Measurements from ENCODE around the gene LGI2.
"Not testable (repeated sequence)": the region's sequence is repeated elsewhere in the genome, so short reads cannot be mapped to it uniquely, and the experiment has no call there.

LGI2 gene, protein sequence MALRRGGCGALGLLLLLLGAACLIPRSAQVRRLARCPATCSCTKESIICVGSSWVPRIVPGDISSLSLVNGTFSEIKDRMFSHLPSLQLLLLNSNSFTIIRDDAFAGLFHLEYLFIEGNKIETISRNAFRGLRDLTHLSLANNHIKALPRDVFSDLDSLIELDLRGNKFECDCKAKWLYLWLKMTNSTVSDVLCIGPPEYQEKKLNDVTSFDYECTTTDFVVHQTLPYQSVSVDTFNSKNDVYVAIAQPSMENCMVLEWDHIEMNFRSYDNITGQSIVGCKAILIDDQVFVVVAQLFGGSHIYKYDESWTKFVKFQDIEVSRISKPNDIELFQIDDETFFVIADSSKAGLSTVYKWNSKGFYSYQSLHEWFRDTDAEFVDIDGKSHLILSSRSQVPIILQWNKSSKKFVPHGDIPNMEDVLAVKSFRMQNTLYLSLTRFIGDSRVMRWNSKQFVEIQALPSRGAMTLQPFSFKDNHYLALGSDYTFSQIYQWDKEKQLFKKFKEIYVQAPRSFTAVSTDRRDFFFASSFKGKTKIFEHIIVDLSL
- total RNA-seq = 8.5 to 56.2 (median 20.5) reads per million in 17 experiments

GRCh38 chr4:25030277-25031076, at the start of gene LGI2:
Gene LGI2, minus strand, starts transcription at chr4:25030946. Its CDS starts 253 bp downstream, at chr4:25030693.
- peak in 3 of 4 experiments; percentile 41 to 64 (median 53) for DNase-seq

DNA sequence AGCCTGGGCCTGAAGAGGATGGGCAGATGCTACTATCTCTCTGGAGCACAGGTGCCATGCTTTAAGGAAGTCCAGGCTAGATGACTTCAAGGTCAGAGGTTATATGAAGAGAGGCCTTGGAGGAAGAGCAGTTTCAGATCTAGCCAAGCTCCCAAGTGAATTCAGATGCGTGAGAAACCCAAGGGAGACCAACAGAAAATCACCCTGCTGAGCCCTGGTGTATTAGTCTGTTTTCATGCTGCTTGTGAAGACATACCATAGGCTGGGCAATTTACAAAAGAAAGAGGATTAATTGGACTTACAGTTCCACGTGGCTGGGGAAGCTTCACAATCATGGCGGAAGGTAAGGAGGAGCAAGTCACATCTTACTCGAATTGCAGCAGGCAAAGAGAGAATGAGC, 47.8 kb upstream of the LGI2 start:
- DNase-seq = no peak

DNA sequence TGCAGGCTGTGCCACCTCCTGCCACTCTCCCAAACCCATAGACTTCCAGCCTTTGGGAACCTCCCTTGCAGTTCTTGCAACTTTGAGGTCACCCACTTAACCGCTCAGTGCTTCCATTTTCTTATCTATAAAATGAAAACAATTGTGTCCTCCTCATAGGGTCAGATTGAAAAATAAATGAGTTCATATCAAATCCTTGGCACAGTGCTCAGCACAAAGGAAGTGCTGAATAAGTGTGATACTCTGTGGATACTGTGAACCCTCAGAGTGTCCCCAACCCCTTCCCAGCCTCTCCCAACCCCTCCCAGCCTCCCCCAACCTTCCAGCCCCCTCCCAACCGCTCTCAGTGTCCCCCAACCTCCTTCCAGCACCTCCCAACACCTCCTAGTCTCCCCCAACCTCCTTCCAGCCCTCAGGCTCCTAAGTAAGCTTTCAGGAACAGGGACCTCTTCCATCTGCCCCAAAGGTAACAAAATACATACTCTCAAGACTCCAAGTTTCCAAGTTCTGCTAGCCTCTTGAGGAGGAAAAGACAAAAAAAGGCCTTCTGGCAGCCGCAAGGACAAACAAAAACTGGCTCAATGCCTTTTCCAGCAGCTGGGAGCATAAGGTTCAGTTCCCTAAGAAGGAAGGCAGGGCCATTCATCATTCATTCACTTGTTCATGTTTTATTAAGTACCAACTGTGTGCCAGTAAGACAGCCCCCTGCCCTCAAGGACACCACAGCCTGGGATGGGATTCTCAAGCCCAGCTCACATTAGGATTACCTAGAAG, 46.1 kb upstream of the LGI2 start:
- DNase-seq = no peak

- DNase-seq = no peak
Measured at GRCh38 chr4:25075851-25076250, 45.1 kb upstream of the LGI2 start.

DNA sequence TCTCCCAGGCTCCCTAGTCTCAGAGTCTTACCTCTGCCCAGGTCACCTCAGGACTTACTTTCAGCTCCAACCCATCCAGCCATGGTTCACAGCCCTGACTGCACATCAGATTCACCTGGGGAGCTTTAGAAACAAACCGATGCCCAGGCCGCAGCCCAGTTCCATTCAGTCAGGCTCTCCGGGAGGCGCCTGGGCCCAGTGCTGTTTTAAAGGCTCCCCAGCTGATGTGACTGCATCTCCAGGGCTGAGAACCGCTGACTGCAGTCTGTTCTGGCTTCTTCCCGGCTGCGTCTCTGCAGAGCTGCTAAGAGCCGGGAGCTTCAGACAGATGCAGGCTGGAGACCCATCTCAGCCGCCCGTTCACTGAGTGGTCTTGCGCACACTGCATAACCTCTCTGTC, 44.4 kb upstream of the LGI2 start:
- DNase-seq = no peak

DNA sequence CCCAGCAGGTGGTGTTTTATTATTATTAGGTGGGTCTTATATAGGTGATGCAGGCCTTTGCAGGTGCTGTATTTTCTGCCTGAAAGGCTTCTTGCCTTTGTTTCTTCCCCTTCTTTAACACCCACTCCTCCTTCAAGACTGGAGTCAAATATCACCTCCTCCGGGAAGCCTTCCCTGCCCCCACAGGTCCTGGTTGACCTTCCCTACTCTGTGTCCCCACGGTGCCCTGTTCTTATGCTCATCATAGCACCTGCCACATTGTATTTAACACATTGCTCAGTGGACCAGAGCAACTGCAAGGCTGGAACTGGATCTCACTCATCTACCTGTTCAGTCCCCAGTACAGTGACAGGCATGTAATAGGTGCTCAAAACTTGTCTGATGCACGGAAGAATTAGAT, 39.8 kb upstream of the LGI2 start:
- no peak for DNase-seq

DNA sequence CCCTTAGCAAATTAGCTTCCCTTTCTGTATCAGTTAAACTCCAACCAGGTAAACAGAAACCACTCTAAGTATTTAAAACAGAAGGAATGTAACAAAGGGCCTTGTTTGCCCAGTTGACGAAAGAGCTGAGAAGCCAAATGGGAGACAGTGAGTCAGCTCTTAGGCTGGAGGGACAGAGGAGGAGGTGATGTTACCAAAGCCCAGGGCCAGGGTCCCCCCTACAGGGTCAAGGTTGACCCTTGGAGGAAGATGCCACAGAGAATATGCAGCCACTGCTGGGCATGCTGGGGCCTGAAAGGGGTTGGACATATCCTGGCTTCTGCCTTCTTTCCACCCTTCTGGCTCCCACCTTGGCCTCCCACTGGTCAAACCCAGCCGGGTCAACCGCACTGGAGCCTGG, 38.3 kb upstream of the LGI2 start:
- DNase-seq = no peak

GRCh38 chr4:25068386-25068785, 37.6 kb upstream of the LGI2 start:
- DNase-seq = no peak

GRCh38 chr4:25065932-25066590, 35.3 kb upstream of the LGI2 start:
- DNase-seq = no peak

DNA sequence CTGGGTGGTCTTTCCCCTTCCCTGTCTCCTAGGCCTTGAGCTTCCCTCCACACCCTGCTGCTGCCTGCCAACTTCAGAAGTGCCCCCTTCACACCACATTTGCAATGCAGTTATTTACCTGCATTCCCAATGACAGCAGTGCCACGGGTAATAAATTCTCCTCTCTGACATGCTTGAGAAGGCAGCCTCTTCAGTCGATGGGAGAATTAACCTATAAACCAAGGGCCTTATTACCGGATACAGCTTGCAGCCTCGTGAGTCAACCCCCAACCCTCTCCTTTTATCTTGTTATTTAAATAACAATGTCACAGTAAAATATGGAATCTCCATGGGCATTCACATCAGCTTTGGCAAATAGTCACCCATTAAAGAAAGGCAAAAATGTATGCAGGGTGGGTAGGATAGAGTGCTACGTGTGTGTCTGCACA, 34.7 kb upstream of the LGI2 start:
- DNase-seq = no peak

DNA sequence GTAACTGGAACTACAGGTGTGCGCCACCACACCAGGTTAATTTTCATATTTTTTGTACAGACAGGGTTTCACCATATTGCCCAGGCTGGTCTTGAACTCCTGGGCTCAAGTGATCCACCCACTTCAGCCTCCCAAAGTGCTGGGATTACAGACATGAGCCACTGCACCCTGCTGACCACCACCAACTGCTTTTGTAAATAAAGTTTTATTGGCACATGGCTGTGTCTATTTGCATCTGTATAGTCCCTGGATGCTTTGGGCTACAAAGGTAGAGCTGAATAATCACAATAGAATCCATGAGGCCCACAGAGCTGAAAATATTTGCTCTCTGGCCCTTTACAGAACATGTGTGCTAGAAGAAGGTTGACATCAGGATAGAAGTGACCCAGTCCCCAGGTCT, 33.7 kb upstream of the LGI2 start:
- DNase-seq = not testable (repeated sequence)

DNA sequence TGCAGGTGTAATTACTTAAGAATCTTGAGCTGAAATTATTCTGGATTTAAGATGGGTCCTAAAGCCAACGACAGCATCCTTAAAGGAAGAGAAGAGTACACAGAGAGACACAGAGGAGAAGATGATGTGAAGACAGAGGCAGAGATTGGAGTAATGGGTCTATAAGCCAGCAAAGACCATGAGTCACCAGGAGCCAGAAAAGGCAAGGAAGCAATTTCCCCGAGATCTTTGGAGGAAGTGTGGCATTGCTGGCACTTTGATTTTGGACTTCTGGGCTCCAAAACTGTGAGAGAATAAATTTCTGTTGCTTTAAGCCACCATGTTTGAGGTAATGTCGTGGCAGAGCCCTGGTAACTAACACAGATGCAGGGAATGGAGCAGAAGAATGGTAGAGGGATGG, 32.4 kb upstream of the LGI2 start:
- peak; percentile 16 to 54 (median 30) for DNase-seq

- DNase-seq = no peak
Measured at GRCh38 chr4:25062098-25062497, 31.4 kb upstream of the LGI2 start.

DNA sequence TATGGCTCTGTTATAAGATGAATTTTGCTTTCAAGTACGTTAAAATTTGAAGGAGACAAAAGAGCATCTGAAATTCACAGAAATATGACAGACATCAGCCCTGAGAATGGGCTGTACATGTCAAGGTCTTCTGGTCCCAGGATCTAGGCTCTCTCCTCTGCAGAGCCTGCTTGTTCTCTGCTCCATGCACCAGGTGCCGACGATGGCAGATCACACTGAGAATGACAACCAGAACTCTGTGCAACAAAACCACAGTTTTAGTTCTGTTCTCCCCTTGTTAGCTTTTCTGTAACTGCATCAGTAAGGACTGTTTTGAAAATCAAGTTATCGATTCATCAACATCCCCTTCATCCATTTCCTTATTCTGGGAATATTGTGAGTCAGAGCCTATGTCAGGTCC, 30.9 kb upstream of the LGI2 start:
- DNase-seq = no peak

GRCh38 chr4:25060963-25061340, 30.2 kb upstream of the LGI2 start:
- DNase-seq = no peak

- no peak for DNase-seq
Measured at GRCh38 chr4:25060241-25060962, 29.7 kb upstream of the LGI2 start.

GRCh38 chr4:25059791-25060190, 29.0 kb upstream of the LGI2 start:
- DNase-seq = no peak

- no peak for DNase-seq
Measured at GRCh38 chr4:25058796-25059195, 28.1 kb upstream of the LGI2 start.

DNA sequence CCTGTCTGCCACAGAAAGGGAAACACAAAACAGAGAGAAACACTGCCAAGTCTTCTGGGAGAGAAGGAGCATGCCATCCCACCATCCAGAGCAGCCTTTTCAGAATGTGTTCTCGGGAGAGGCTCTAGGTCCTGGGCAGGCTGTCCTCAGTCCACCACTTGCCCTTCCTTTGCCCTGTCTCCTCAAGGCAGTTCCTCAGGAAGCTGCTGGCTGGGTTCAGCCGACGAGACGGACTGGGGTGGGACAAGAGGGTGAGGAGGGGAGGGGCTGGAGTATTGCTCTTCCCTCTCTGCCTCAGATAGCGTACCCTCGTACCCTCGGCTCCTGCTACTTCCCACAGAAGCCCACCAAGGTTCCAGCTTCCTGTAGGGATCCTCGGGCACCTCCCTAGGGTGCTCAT, 26.6 kb upstream of the LGI2 start:
- DNase-seq = peak in 2 of 4 experiments; percentile 9 to 36

GRCh38 chr4:25052037-25052436, 21.3 kb upstream of the LGI2 start:
- not testable (repeated sequence) for DNase-seq

DNA sequence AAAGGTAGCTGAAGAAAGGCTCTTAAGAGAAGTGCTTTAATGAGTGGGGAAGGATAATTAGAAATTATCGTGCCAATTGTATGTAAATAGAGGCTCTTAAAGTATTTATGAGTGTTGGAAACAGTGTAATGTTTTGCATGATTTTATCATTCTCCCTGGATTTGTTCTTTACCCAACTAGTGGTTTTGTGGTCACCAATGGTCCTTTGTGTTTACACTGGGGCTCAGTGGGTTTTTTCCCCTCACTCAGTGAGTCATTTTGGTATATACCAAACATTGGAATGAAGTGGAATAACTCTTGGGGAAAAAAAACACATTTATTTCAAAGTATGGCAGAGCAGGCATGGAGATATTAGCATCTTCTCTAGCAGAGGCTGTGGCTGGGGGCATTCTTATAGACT, 20.8 kb upstream of the LGI2 start:
- no peak for DNase-seq
